NCI-H1092 (cell line): Measurements from ENCODE around the gene HSPG2.
"Not testable (repeated sequence)": the region's sequence is repeated elsewhere in the genome, so short reads cannot be mapped to it uniquely, and the experiment has no call there.

Experiments used
- DNase-seq: peaks from one replicate; lab custom pipeline; 2025; lab: John Stamatoyannopoulos, UW

Gene HSPG2

DNA sequence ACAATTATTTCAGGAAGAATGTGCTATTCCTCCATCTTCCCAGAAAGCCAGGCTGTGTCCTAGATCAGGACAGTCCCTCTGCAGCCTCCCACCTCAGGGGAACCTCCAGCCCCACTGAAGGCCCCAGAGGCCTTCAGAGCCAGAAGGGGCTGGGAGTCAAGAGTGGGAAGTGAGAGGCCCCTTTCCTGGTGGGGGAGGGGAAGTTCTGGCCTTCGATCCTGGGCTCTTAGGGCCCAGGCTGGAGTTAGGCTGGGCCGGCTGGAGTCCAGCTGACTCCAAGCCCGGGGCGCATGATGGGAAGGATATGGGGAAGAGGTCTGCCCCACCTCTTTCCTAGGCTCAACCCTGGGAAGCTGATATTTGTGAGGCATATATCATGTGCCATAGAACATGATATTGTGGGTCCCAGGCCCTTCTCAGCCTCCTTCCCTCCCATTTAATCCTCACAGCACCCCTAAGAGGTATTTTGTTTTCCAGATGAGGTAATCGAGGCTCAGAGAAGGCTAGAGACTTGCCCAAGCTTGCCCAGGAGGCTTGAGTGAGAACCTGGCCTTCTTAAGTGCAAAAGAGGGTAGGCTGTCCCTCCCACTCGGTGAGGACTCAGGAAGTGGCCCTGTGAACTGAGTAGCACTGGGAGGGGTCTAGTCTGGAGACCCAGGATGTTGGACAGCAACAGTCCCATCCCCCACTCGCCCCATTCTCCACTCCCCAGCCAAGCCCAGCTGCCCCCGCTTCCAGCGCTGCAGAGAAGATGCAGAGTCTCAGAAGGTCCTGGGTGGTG lies 18.6 kb upstream of the HSPG2 start:
- DNase-seq, result no peak

DNA sequence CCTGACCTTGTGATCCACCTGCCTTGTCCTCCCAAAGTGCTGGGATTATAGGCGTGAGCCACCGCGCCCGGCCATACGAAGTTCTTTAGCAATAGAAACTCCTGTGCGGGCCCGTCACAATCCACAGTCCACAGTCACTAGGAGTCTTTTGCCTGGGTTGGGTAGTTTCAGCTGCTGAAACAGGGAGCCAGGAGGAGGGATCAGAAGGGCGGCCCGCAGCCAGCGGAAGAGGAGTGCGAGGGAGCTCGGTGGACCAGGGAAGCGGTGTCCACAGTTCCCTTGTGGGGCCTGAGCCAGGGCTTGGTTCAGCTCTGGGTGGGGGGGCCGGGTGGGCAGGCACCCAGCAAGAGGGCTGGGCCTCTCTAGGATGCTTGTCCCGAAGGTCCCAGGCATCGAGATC lies 17.9 kb upstream of the HSPG2 start:
- DNase-seq, result no peak

DNA sequence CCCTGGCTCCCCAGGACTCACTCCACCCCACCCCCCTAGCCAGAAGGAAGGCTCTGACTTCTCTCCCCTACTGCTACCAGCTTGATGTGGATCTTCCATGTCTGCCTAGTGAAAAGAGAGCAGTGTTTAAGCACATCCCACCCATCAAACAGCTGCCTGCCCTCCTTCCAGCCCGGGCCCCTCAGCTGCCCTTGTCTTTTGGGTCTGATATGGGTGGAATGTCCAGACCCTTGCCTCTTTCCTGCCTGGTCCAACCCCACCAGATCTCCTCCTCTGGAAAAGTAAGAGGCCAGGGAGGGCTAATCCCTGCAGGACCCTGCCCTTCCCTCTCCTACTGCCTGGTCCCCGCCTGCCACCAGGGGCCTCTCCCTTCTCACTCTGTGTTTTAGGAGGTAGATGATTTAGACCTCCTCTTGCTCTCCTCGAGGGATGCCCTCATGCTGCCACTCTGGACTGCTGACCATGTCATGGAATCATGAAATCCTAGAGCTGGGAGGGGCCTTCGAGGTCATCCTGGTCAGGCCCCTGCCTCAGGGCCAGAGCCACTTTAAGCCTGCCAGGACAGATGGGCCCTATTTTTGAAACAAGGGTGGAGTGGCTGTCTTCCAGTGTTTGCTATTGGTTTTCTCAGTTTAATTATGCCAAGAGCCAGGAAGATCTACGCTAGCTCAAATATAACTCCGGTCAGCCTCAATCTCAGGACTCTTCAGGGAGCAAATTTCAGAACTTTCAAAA lies 15.8 kb upstream of the HSPG2 start:
- no peak for DNase-seq

DNA sequence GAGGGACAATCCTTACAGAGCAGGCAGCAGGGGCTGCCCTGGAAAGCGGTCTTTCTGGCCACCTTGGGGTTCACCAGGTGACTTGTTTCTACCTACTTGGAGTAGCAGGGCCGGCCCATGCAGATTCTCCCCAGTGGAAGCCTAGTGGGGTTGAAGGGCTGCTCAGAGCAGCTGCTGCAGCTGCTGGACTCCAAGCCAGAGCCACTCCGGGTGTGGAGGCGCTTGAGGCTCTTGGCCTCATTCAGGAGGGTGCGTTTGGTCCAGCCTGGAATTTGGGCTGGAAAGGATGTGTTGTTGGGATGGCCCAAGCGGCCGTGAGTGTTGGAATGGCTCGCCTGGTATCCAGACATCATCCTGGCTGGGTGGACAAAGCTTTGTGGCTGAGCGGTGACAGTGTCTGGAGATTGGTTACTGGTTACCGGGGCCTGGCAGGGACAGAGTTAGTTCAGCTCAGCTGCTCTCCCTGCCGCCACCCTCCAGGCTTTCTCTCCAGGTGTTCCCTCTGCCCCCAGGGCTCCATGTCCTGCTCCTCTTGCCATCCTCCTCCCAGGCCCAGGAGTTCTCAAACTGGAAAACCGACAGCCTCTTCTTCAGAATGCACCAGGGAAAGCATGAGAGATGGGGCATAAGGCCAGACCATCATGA lies 14.2 kb upstream of the HSPG2 start:
- no peak for DNase-seq

DNA sequence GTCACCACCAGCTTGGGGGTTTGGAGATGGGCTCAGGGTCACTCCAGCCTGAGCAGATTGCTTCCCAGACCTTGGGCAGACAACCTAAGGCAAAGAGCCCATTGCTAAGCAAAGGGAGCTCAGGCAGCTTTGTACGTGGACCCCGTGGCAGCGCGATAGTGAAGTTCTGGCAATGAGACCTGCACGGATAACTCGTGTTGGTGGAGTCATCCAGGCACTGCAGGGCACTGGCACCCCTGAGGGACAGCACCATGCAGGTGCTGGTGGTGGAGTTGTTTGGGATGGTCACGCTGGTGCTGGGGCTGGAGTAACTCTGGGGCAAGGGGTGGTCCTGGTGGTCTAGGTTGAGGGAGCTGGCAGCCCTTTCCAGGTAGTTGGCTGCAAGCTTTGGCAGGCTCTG lies 13.6 kb upstream of the HSPG2 start:
- DNase-seq, result no peak

DNA sequence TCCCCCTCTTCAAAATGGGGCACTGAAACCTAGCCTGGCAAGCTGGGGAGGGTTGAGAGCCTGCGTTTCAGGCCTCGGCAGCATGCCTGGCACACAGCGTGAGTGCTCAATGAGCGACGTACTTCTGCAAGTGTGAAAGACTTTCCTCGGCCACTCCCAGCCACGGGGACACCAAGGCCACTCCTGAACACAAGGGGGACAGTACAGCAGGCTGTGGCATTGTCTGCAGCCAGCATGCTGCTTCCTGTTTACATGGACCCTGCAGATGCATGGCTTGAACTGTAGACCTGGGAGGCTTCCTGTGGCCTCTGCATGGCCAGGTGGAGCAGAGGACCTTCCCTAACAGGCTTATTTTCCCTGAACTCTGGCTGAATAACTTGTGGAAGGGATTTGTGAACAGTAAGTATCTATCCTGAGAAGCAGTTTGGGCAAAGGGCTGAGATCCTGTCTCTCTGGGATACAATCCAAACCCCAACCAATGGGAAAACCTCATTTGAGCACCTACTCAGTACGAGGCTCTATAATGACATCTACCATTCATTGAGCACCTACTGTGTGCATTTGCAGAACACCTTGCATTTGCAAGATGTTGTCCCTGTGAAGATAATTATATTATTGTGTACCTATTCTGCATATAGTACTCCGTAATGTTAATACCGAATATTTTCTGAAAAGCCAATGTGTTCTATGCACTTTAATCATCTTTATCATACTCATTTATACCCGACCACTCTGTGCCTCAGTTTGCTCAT lies 9.9 kb upstream of the HSPG2 start:
- DNase-seq, result no peak

DNA sequence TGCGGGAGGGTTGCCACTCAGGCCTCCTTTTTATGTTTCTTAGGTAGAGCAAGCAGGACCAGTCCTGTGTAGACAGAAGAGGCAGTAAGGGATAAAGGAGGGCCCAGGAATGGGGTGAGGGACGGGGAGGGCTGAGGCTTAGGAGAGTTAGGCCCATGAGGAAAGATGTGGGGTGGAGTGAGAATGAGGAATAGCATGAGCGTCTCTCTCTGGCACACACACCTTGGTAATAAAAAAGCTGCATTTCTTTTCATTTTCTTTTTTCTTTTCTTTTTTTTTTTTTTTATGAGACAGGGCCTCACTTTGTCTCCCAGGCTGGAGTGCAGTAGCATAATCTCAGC lies 7.6 kb upstream of the HSPG2 start:
- DNase-seq, result no peak

DNA sequence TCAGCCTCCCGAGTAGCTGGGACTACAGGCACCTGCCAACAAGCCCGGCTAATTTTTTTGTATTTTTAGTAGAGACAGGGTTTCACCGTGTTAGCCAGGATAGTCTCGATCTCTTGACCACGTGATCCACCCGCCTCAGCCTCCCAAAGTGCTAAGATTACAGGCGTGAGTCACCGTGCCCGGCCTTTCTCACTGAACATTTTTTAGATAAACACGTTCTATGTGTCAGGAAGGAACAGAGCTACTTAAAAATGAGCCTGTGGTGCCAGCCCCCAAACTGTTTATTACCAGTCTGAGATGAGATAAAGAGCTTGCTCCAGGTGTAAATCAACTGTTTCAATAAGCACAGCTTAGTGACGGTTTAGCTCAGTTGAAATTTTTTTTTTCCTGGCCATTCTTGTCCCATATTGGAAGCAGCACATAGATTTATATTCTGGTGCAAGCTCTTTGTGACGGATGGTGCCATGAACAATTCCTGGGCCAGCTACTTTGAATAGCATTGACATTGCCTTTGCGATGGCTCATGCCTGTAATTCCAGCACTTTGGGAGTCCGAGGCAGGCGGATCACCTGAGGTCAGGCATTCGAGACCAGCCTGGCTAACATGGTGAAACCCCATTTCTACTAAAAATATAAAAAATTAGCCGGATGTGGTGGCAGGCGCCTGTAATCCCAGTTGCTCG lies 6.0 kb upstream of the HSPG2 start:
- DNase-seq, result not testable (repeated sequence)

DNA sequence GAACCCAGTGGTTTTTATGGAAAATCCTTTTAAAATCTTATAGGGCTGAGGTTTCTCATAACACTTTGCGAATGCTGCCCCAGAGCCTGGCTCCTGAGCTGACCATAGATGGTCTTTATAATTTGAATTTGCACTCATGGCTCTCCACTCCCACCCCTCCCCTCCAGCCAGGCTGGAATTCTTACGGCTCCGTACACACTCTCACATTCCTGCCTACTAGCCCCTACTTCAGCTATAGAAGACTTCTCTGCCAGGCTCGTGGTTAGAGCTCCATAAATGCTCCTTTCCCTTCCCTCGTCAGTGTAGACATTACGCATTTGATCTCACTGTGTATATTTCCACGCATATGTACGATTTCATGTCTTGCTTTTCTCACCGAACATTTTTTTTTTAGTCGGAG lies 5.4 kb upstream of the HSPG2 start:
- no peak for DNase-seq

DNA sequence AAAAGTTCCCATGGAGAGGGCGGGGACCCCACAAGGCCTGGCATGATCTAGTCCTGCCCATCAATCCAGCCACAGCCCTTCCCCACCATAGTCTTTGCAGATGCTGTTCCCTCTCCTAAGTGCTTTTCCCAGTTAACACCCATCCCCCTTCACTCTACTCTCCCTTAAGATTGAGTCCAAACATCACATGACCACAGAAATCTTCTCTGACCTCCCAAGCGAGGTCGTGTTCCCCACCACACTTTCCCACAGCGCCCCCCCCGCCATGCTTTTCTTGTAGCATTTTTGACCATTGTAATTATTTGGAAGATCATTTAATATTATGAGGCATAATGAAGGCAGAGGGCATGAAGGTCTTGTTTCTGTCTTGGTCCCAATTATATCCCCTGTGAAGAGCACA lies 4.3 kb upstream of the HSPG2 start:
- no peak for DNase-seq

DNA sequence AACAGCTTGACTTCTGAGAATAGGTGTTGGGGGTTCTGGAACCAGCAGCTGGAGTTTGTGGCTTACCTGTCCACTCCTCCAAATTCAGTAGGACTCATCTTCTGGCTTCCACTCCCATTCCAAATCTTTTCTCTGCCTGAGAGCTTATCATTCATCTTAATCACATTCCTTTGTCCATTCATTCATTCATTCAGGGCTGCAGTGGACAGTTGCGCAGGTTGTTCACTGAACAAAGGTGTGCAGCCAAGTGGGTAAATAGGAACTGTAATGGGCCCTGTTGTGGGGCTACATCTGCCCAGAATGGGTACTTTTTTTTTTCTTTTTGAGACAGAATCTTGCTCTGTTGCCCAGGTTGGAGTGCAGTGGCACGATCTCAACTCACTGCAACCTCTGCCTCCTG lies 3.4 kb upstream of the HSPG2 start:
- DNase-seq, result no peak

DNA sequence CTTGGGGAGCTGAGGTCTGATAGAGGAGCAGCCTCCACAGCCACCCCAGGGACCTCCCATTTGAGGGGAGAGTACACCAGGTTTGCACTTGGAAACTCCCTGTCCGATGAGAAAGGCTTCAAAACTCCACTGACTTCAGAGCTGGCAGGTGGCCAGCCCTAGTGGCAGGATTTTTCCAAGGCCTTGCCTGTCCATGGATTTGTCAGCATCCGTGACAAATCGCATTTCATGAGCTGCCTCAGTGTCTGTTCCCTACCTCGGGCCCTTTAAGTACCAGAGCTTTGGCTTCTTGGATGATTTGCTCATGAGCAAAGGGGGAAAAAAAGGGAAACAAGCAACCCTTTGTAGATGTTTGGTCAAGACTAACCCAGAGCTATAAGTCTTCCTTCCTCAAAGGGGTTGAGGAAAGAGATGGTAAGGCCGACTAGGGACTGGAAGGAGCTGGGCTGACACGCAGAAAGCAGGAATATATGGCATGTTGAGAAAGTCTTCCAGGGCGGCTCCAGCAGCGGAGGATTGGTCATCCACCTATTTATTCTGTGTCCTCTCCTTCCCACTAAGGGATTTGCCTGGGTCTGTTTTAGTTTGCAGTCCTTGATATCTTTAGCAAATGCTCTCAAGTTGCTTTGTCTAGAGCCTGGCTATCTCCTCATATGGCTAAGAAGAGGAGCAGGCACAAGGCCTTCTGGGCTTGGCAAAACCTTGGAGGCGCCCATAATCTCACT lies 2.7 kb upstream of the HSPG2 start:
- peak; percentile 9 for DNase-seq

DNA sequence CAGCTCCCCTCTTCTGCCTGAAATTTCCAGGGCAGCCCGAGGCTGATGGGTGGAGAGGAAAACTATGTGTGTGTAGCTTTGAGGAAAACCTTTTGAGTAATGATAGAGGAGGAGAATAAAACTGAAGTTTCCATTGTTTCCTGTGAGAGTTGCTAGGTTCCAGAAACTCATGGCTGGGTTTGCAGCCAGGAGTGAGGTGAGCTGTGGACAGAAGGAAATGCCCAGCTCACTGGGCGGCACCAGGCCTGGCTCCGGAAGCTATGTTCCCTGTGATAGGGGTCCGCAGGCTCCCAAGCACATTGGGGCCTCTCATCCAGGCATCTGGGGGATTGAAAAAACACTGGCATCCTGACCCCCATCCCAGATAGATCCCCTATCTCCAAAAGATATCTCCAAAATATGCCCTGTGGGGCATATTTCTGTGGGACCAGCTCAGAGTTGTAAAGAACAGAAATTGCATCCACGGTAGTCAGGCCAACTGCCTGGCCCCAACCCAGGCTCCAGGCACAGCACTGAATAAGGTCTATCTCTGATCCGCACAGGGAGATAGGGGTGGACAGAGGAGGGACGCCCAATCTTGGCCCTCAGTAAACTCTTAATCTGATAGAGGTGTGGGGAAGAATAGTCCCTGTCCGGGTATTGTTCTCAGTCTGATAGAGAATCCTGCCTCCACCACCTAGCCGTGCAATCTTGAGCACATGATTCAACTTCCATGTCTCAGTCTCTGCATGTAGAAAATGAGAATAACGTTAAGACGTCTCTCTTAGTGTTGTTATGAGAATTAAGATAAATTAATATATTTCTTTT lies 1.8 kb upstream of the HSPG2 start:
- no peak for DNase-seq

DNA sequence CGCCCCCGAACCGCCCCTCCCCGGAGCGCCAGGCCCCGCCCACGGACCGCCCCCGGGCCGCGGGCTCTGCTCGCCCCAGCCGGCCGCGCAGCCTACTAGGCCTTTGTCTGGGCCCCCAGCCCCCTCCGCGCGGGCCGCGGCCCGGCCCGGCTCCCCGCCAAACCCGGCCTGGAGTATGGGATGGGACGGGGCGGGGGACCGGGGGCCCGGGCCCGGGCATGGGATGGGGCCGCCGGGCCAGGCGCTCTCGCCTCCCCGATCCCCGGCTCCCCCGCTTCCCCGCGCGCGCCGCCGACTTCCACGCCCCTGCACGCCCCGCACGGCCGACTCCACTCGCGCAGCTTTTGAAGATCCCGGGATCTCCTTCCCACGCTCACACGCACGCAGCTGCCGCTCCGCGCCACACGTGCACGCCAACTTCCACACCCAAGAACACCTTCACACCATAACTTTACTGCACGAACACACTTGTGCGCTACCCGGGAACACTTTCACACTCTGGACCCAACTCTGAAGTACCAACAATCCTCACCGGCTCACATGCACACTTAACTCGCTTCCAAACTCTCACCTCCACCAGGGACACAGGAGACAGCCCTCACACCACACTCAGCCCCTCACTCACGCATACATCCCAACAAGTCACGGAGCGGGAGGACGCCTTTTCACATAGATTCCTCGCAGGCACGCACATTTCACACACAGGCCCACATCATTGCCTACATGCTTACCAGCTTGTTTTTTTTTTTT lies 437 bp upstream of the HSPG2 start:
- DNase-seq, result peak; percentile 49

DNA sequence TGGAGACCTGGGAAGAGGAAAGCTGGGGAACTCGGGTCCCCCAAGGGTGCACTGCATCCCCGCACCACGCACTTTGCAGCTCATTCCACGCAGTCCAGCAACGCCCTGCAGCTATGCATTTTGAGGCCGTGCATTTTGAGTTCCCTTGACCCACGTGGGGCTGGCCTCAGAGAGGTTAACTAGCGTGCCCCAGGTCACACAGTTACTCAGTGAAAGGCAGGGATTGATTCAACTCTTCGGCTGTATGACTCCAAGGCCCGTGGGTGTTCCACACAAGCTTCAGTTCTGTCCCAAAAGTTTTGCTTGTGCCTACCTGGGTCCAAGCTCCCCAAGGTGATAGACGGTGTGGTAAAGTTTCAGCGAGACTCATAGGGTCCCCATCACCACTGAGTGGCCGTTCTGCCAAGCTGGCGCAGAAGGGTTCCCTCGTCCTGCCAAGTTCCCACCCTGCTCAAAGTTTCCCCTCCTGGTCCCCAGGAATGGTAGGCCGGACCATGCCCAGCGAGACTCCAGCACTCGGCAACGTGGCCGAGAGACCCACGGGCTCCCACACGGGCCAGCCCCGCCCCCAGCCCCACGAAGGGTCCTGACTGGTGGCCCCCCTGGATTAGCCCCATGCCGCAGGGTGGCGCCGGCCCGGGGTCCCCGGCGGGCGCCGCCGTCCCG lies 611 bp downstream of the HSPG2 start:
- DNase-seq, result no peak

DNA sequence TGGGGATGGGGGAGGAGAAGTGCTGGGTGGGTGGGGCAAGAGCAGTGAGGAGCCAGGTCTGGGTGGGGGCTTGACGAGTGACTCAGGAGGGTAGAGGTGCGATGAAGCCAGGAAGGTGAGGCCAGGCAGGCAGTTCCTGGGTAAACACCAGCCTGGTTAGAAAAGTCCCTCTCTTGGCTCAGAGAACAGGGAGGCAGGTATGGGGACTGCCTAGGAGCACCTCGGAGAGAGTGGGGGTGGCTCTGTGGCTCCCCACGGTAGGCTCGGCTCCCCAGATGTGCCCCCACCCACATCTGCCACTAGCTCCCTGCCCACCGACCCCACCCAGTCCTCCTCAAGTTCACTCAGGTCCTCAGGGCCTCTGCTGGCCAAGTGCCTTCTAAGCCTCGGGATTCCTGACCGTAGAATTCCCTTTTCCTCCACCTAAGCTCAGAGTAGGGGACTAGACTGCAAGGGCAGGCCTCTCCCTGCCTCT lies 1.2 kb downstream of the HSPG2 start:
- no peak for DNase-seq

DNA sequence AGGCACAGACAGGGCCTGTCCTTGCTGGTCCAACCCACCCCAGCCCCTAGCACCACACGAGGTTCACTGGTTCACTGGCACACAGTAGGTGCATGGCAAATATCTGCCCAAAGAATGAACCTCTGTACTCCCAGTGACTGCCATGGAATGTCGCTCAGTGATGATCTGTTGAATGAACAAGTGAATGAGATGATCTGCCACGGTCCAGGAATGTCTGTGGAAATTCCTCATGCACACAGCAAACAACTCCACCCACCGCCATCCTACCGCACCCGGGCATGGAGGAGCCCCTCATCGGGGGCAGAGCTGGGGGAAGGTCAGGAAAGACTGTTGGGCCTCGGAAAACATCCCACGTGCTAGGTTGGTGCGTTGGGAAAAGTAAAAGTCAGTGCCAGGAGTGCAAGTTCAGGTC lies 1.7 kb downstream of the HSPG2 start:
- no peak for DNase-seq

DNA sequence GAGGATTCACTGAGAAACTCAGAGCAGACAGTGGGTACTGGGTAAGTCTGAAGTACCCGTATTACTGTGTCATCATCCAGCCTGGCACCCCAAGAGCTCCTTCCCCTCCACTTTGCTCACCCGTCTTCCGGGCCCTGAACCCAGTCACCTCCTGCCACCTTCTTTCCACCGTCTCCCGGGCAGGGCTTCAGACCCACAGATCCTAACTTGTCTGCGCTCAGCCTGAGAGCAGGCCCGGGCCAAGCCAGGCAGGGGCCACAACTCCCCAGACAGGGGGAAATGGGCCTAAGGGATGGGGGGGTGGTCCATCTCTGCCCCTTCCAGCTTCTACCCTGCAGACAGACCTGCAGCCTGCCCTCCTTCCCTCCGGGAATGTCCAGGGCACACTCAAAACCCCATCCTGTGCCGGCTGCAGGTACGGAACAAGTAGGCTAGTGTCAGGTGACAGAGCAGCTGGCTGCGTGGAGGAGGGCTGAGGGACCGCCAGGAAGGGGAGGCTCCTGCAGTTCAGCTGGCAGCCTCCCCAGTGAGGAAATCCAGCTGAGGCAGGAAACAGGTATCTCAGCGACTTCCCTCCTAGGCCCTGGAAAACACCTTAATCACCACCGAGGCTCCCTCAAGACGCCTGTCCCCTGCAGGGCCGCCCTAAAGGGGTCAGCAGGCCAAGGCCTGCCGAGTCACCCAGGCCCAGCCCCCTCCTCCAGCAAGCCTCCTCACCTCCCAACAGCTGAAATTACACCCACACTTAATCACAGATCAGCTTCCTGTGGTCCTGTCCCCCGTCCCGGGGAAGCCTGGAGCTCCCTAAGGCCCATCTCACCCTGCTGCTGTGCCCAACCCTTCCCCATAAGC lies 3.5 kb downstream of the HSPG2 start:
- DNase-seq, result peak; percentile 54
